ENCODE data around the gene DEPP1. TPM values are rescaled to one million over a fixed set of nuclear protein-coding genes. Genes with fewer than 3 reads are reported as not detected.

DEPP1 gene
- total and polyA plus RNA-seq, 2 of the 13 experiments (the other 11 are each of a cell fraction or from before 2014, with no cell fraction given), result 14.8 to 270 TPM

- TF ChIP-seq SMYD3 (CRISPR knock-in tag; IDR thresholded peaks at IDR 0.05) (no peak), HCFC1 (IDR thresholded peaks at IDR 0.05; ENCODE audit: low read depth, low read length) (peak; percentile 12; the same call in 1 of the 2 replicates), ZSCAN21 (CRISPR knock-in tag; IDR thresholded peaks at IDR 0.05; ENCODE audit: borderline replicate concordance) (no peak), NR3C1 (CRISPR knock-in tag; IDR thresholded peaks at IDR 0.05) (no peak), ZNF747 (CRISPR knock-in tag; IDR thresholded peaks at IDR 0.05; ENCODE audit: borderline replicate concordance) (no peak), RXRA (CRISPR knock-in tag; IDR thresholded peaks at IDR 0.05) (peak; percentile 88), SMAD1 (CRISPR knock-in tag; IDR thresholded peaks at IDR 0.05; ENCODE audit: borderline replicate concordance, low read depth) (peak; percentile 61; the same call in 1 of the 2 replicates), SPEN (CRISPR knock-in tag; IDR thresholded peaks at IDR 0.05; ENCODE audit: low read depth) (peak; percentile 86), HIC2 (CRISPR knock-in tag; IDR thresholded peaks at IDR 0.05; ENCODE audit: low read depth) (peak; percentile 79), KAT7 (CRISPR knock-in tag; IDR thresholded peaks at IDR 0.05; ENCODE audit: borderline replicate concordance) (0 out of 2 replicates have a peak, but pooled peaks have one; percentile 20), ZNF335 (CRISPR knock-in tag; IDR thresholded peaks at IDR 0.05) (peak; percentile 52), HMGXB3 (CRISPR knock-in tag; IDR thresholded peaks at IDR 0.05; ENCODE audit: borderline replicate concordance) (0 out of 2 replicates have a peak, but pooled peaks have one; percentile 48), ZNF772 (CRISPR knock-in tag; IDR thresholded peaks at IDR 0.05) (peak; percentile 72; the same call in 1 of the 2 replicates), ZNF230 (CRISPR knock-in tag; IDR thresholded peaks at IDR 0.05) (0 out of 2 replicates have a peak, but pooled peaks have one; percentile 29), BHLHE40 (IDR thresholded peaks at IDR 0.05; ENCODE audit: low read length) (peak; percentile 11; the same call in 1 of the 2 replicates), ZBTB42 (CRISPR knock-in tag; IDR thresholded peaks at IDR 0.05) (peak; percentile 77; the same call in 1 of the 2 replicates), MEIS2 (CRISPR knock-in tag; IDR thresholded peaks at IDR 0.05) (peak; percentile 43), FOXA3 (CRISPR knock-in tag; IDR thresholded peaks at IDR 0.05) (peak; percentile 9; the same call in 1 of the 2 replicates), SMARCE1 (IDR thresholded peaks at IDR 0.05; ENCODE audit: borderline replicate concordance) (no peak), SOX6 (IDR thresholded peaks at IDR 0.05) (no peak), SOX6 (CRISPR knock-in tag; IDR thresholded peaks at IDR 0.05) (peak; percentile 66), FOSL2 (CRISPR knock-in tag; IDR thresholded peaks at IDR 0.05) (peak; percentile 1; the same call in 1 of the 2 replicates), ZNF382 (CRISPR knock-in tag; IDR thresholded peaks at IDR 0.05; ENCODE audit: borderline replicate concordance) (no peak), DMAP1 (CRISPR knock-in tag; IDR thresholded peaks at IDR 0.05) (peak; percentile 72; the same call in 1 of the 2 replicates), ZC3H13 (CRISPR knock-in tag; IDR thresholded peaks at IDR 0.05) (no peak; the same call in 1 of the 2 replicates)
Observed at GRCh38 chr10:44959247-44960087, 19.1 kb downstream of the DEPP1 start, which contains the start of gene RASSF4 (continued).
